CD4-positive, CD25-positive, alpha-beta regulatory T cell (primary cell): ENCODE results near the gene PCNT. TPM values are rescaled to one million over a fixed set of nuclear protein-coding genes. Genes with fewer than 3 reads are reported as not detected.
A peak's percentile ranks its signal among the peaks of the same experiment; 100 is the strongest.

Experiments used
- ATAC-seq, 2 donors: fragments of 150-1000 bp; cut with Tn5 transposase; one replicate each; pipeline ENCODE4 v1.10.0; 2021; ENCODE audit warnings: low read depth in 2 of 2, moderate number of reproducible peaks in 2 of 2, moderate library complexity in 1 of 2
- DNase-seq, 3 donors: peaks; one replicate each; pipeline versions ENCODE4 v3.0.0 to v3.0.0-alpha.2; 2012 to 2022; ENCODE audit warnings: mixed read lengths in 1 of 3
- H3K27ac ChIP-seq: one replicate; pipeline ENCODE4 v1.7.0; 2013; ENCODE audit warnings: mild to moderate bottlenecking, low read length; ENCODE audit not compliant: insufficient read depth, poor library complexity, severe bottlenecking
- H3K27me3 ChIP-seq: one replicate; pipeline ENCODE4 v1.7.0; 2013; ENCODE audit warnings: low read length; ENCODE audit not compliant: control insufficient read depth, insufficient read depth
- H3K36me3 ChIP-seq: one replicate; pipeline ENCODE4 v1.7.0; 2013; ENCODE audit warnings: mild to moderate bottlenecking, low read length, moderate library complexity; ENCODE audit not compliant: control insufficient read depth, insufficient read depth
- H3K4me1 ChIP-seq: 2 replicates; pipeline ENCODE4 v1.7.0; 2013; ENCODE audit warnings: mild to moderate bottlenecking, low read length; ENCODE audit not compliant: insufficient read depth, control insufficient read depth, poor library complexity, severe bottlenecking
- H3K4me3 ChIP-seq: one replicate; pipeline ENCODE4 v1.7.0; 2013; ENCODE audit warnings: low read depth, mild to moderate bottlenecking, low read length, moderate library complexity
- H3K9me3 ChIP-seq, 2 experiments: 1 replicate in 1 of 2; 2 replicates in 1 of 2; pipeline ENCODE4 v1.7.0; 2013; ENCODE audit warnings: low read length in 2 of 2, mild to moderate bottlenecking in 1 of 2, moderate library complexity in 1 of 2; ENCODE audit not compliant: control insufficient read depth in 2 of 2
- H3K27ac Mint-ChIP-seq, 3 donors: one replicate each; pipeline ENCODE4 v1.8.0; 2020 to 2022; ENCODE audit warnings: mild to moderate bottlenecking in 3 of 3, mixed read lengths in 3 of 3, moderate library complexity in 2 of 3
- H3K27me3 Mint-ChIP-seq: one replicate; pipeline ENCODE4 v1.8.0; 2022; ENCODE audit warnings: mild to moderate bottlenecking, mixed read lengths
- H3K36me3 Mint-ChIP-seq: one replicate; pipeline ENCODE4 v1.8.0; 2020; ENCODE audit warnings: mixed read lengths
- H3K4me1 Mint-ChIP-seq, 4 donors: one replicate each; pipeline ENCODE4 v1.8.0; 2020 to 2022; ENCODE audit warnings: mixed read lengths in 4 of 4, mild to moderate bottlenecking in 1 of 4
- H3K4me3 Mint-ChIP-seq, 4 donors: one replicate each; pipeline ENCODE4 v1.8.0; 2020 to 2022; ENCODE audit warnings: mild to moderate bottlenecking in 4 of 4, mixed read lengths in 4 of 4, moderate library complexity in 3 of 4
- H3K9me3 Mint-ChIP-seq, 7 donors: one replicate each; pipeline ENCODE4 v1.8.0; 2020 to 2022; ENCODE audit warnings: mixed read lengths in 7 of 7, mild to moderate bottlenecking in 3 of 7, moderate library complexity in 2 of 7
- polyA plus RNA-seq, 4 donors: library from polyadenylated mRNA; unstranded; fragments of 300-500 nt; fragmentation: Illumina TruSeq; gene quantifications; one replicate each; pipeline ENCODE4 v1.2.3, GENCODE V29; 2021
- total RNA-seq: library from RNA; stranded (reverse); gene quantifications from one replicate; pipeline ENCODE4 v1.2.3, GENCODE V29; 2022

Gene PCNT
- total and polyA plus RNA-seq, 5 donors from 2014 or later, result 5.3 to 64.5 (median 10.5) TPM

DNA sequence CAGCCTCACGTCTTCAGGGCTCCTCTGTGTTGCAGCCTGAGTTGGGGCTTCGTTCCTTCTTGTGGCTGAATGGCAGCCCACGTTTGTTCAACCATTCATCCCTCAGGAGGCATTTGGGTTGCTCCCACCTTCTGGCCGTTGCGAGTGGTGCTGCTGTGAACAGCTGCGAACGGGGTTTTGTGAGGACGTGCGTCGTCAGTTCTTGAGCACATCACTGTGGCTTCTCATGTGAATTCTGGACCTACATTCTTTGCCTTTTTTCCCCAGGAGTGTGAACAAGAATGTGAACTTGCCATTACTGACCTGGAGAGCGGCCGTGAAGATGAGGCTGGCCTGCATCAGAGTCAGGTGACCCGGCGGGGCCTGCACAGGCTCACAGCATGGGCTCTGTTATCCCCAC lies 21.9 kb downstream of the PCNT start:
- H3K4me1 ChIP-seq, result no peaks in the 10 kb centered on the region
- Mint-ChIP-seq H3K4me3 (no peak overlapping the region), H3K27ac (no peak overlapping the region), H3K27me3 (no peaks in the 10 kb centered on the region), H3K9me3 (no peaks in the 10 kb centered on the region), H3K36me3 (peaks cover 35% of the 10 kb centered on the region), H3K4me1 (peaks cover 0 to 7% (median 3%) of the 10 kb centered on the region in 4 donors)
- no peak overlapping the region for H3K27ac ChIP-seq
- no peaks in the 10 kb centered on the region for H3K27me3 ChIP-seq
- H3K4me3 ChIP-seq, result no peak overlapping the region
- ATAC-seq, result no peak
- no peaks in the 10 kb centered on the region for H3K9me3 ChIP-seq
- DNase-seq, result no peak
- peaks cover 50% of the 10 kb centered on the region for H3K36me3 ChIP-seq

DNA sequence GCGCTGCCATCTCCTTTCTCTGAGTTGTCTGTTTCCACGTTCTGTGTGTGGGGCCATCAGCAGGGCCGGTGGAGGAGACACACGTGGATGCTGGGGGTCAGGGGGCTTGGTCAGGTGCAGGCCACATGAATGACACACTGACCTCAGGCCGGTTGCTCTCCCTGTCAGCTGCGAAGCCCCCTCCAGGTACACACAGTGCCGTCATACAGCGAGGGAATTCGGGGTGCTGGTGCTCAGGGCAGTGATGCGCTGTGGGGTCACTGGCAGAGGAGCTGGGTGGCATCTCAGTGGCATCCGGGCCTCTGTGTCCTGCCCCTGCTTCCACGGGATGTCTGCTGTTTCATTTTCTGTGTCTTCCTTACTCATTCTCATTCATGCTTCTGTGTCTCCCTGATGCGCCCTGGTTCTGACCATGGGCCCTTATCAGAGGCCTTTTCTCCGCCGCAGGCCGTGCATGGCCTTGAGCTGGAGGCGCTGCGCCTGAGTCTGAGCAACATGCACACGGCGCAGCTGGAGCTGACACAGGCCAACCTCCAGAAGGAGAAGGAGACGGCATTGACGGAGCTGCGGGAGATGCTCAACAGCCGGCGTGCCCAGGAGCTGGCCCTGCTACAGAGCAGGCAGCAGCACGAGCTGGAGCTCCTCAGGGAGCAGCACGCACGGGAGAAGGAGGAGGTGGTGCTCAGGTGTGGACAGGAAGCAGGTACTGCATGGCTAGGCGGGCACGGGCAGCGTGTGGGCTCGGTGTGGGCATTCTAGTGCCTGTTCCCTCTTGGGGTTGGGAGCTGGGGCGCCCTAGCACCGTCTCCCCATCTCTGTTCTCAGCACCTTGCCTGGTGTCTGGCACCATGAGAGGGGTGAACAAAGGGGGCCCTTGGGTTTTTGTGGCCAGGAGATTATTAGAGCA lies 22.6 kb downstream of the PCNT start:
- no peak overlapping the region for H3K27ac Mint-ChIP-seq
- DNase-seq, result no peak
- no peaks in the 10 kb centered on the region for H3K9me3 ChIP-seq
- H3K4me1 Mint-ChIP-seq, result peaks cover 0 to 7% (median 3%) of the 10 kb centered on the region in 4 donors
- no peak overlapping the region for H3K4me3 Mint-ChIP-seq
- H3K36me3 Mint-ChIP-seq, result peaks cover 38% of the 10 kb centered on the region
- no peaks in the 10 kb centered on the region for H3K4me1 ChIP-seq
- H3K27ac ChIP-seq, result no peak overlapping the region
- H3K9me3 Mint-ChIP-seq, result no peaks in the 10 kb centered on the region
- no peak for ATAC-seq
- no peaks in the 10 kb centered on the region for H3K27me3 ChIP-seq
- H3K36me3 ChIP-seq, result peaks cover 57% of the 10 kb centered on the region
- no peak overlapping the region for H3K4me3 ChIP-seq
- no peaks in the 10 kb centered on the region for H3K27me3 Mint-ChIP-seq

DNA sequence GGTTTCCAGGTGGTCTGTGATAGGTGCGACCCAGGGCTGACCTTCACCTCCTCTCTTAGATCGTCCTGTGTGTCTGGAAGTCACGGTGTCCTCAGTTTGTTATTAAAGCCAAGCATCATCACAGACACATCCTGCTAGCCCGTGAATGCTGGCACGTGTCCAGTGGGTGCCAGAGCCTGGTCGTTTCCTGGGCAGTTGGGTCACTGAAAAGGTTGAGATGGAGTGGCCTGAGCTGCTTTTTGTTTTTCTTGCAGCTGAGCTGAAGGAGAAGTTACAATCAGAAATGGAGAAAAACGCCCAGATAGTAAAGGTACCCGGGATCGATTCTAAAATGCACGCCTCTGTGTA lies 23.2 kb downstream of the PCNT start:
- Mint-ChIP-seq H3K4me1 (peaks cover 0 to 7% (median 3%) of the 10 kb centered on the region in 4 donors), H3K4me3 (no peak overlapping the region)

DNA sequence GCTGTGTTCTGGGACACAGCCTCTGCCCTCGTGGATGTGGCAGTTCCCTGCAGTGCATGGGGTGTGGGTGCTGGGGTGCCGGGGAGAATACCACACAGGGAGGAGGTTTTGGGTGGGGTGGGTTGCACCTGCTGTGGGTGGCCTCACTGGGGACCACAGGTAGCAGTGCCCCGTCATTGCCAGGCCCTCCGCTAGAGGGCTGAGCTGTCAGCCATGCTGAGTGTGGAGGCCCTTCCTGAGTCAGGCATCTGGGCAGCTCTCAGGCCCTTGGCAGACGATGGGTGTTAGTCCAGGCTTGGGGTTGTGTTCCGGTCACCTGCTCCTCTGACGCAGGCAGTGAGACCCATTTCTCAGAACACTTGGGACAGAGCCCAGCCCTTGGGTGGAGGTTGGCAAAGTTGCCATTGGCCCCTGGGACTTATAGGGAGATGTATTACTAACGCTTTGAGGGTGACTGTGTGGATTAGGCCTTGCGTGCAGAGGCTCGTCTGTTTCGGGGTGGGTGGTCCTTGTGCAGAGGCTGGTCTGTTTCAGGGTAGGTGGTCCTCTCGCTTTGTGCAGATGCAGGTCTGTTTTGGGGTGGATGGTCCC lies 23.9 kb downstream of the PCNT start:
- DNase-seq, result no peak
- Mint-ChIP-seq H3K27ac (no peak overlapping the region), H3K9me3 (no peaks in the 10 kb centered on the region), H3K36me3 (peaks cover 36% of the 10 kb centered on the region), H3K27me3 (no peaks in the 10 kb centered on the region), H3K4me1 (peaks cover 0 to 7% (median 2%) of the 10 kb centered on the region in 4 donors), H3K4me3 (no peak overlapping the region)
- H3K36me3 ChIP-seq, result peaks cover 68% of the 10 kb centered on the region
- no peak overlapping the region for H3K27ac ChIP-seq
- no peaks in the 10 kb centered on the region for H3K27me3 ChIP-seq
- no peaks in the 10 kb centered on the region for H3K9me3 ChIP-seq
- H3K4me1 ChIP-seq, result no peaks in the 10 kb centered on the region
- H3K4me3 ChIP-seq, result no peak overlapping the region
- no peak for ATAC-seq

More for the DNA sequence above, 23.2 kb downstream of the PCNT start:
- ATAC-seq, result no peak
- no peaks in the 10 kb centered on the region for H3K27me3 Mint-ChIP-seq
- H3K9me3 Mint-ChIP-seq, result no peaks in the 10 kb centered on the region
- Histone ChIP-seq H3K4me1 (no peaks in the 10 kb centered on the region), H3K4me3 (no peak overlapping the region), H3K27ac (no peak overlapping the region), H3K9me3 (no peaks in the 10 kb centered on the region), H3K27me3 (no peaks in the 10 kb centered on the region), H3K36me3 (peaks cover 61% of the 10 kb centered on the region)
- H3K36me3 Mint-ChIP-seq, result peaks cover 38% of the 10 kb centered on the region
- DNase-seq, result no peak
- H3K27ac Mint-ChIP-seq, result no peak overlapping the region

DNA sequence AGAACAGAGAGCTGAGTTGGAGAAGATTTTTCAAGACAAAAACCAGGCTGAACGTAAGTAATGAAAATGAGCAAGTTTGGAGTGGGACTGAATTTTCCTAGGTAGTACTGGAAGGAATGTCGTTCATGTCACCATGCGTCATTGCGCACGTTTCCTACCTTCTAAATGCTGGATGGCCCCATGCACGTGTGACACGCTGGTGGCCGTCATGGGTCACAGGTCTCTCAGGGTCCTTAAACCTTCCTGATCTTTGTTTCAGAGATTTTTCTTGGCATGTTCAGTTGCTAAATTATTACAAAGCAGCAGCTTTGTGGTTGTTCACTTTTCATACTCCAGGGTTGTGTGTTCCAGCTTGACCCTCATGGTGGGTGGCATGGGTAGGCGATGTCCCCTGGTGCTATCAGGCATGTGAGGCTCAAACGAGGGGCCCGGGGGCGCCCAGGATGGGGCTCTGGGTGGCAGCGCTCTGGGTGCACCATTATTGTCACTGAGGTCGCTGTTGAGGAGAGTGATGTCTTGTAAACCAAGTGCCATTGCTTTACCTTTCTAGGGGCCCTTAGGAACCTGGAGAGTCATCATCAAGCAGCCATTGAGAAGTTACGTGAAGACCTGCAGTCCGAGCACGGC lies 25.3 kb downstream of the PCNT start:
- no peak for ATAC-seq
- peaks cover 43% of the 10 kb centered on the region for H3K36me3 Mint-ChIP-seq
- no peaks in the 10 kb centered on the region for H3K27me3 Mint-ChIP-seq

DNA sequence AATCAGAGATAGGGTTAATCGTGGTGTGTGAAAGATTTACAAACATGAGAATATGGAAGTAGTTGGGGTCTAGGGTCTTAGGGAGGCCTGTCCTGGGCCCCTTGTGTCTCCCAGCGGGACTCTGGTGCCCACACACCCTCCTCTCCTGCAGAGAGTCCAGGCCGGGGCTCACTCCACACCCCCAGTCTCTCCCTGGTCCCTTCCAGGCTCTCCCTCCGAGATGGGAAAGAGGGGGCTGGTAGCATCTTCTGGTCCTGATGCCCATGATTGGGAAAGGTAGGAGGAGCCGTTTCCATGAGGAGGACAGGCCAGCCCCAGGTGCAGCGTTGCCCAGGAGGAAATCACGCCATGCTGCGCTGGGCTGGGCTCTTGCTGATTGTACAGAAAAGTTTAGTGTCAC lies 26.6 kb downstream of the PCNT start:
- DNase-seq (no peak), ATAC-seq (no peak)
- H3K9me3 Mint-ChIP-seq, result no peaks in the 10 kb centered on the region
- no peaks in the 10 kb centered on the region for H3K9me3 ChIP-seq
- H3K27me3 ChIP-seq, result no peaks in the 10 kb centered on the region
- no peak overlapping the region for H3K4me3 ChIP-seq
- peaks cover 45% of the 10 kb centered on the region for H3K36me3 Mint-ChIP-seq
- no peak overlapping the region for H3K27ac ChIP-seq
- peaks cover 90% of the 10 kb centered on the region for H3K36me3 ChIP-seq
- no peaks in the 10 kb centered on the region for H3K4me1 ChIP-seq
- no peak overlapping the region for H3K4me3 Mint-ChIP-seq
- no peak overlapping the region for H3K27ac Mint-ChIP-seq
- no peaks in the 10 kb centered on the region for H3K27me3 Mint-ChIP-seq
- H3K4me1 Mint-ChIP-seq, result no peaks in the 10 kb centered on the region

More for the DNA sequence above, 25.3 kb downstream of the PCNT start:
- Histone ChIP-seq H3K4me1 (no peaks in the 10 kb centered on the region), H3K27me3 (no peaks in the 10 kb centered on the region), H3K4me3 (no peak overlapping the region), H3K36me3 (peaks cover 82% of the 10 kb centered on the region), H3K27ac (no peak overlapping the region), H3K9me3 (no peaks in the 10 kb centered on the region)
- Mint-ChIP-seq H3K4me1 (no peaks in the 10 kb centered on the region), H3K9me3 (no peaks in the 10 kb centered on the region), H3K27ac (no peak overlapping the region), H3K4me3 (no peak overlapping the region)
- no peak for DNase-seq

DNA sequence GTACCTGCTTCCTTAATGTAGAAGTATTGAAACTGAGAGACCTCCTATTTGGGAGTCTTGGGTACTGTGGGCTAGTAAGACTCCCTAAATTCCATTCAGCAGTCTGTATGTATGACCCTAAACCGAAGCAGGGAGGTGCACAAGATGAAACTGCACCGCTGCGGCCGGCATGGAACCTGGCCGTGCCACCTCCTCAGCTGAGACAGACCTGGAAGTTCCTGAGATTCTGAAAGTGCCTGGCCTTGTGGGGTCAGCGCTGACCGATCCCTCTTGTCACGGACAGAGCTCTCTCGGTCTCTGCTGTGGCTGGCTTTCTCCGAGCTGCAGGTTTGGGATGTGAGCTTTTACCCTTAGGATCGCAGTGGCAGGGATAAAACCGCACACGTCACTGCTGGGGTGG lies 27.0 kb downstream of the PCNT start:
- H3K36me3 ChIP-seq, result peaks cover 86% of the 10 kb centered on the region
- no peak overlapping the region for H3K27ac ChIP-seq
- no peak overlapping the region for H3K4me3 ChIP-seq
- no peak for DNase-seq
- Mint-ChIP-seq H3K27me3 (no peaks in the 10 kb centered on the region), H3K4me3 (no peak overlapping the region), H3K36me3 (peaks cover 41% of the 10 kb centered on the region), H3K4me1 (no peaks in the 10 kb centered on the region), H3K27ac (peak overlapping the region in 1 of 3 donors; percentile 8), H3K9me3 (no peaks in the 10 kb centered on the region)
- H3K27me3 ChIP-seq, result no peaks in the 10 kb centered on the region
- H3K9me3 ChIP-seq, result no peaks in the 10 kb centered on the region
- no peaks in the 10 kb centered on the region for H3K4me1 ChIP-seq
- no peak for ATAC-seq
